SK-N-MC (cell line): Measurements from ENCODE around the gene GNPTAB.
"Not testable (repeated sequence)": the region's sequence is repeated elsewhere in the genome, so short reads cannot be mapped to it uniquely, and the experiment has no call there.

Source experiments
- DNase-seq: peaks from one replicate; pipeline ENCODE4 v3.0.0-alpha.2; 2011; ENCODE audit warnings: low read depth, low spot score
- H3K27ac ChIP-seq: fragments of 200-600 bp; sonication (generic); 2 replicates; pipeline ENCODE4 v1.5.1; 2016; ENCODE audit warnings: mixed run types
- H3K36me3 ChIP-seq: fragments of 200-600 bp; sonication (generic); 2 replicates; pipeline ENCODE4 v1.6.1; 2017; ENCODE audit warnings: antibody characterized with exemption, low read length, mixed read lengths; ENCODE audit not compliant: insufficient read depth
- H3K4me3 ChIP-seq: fragments of 200-600 bp; sonication (generic); 2 replicates; pipeline ENCODE4 v1.5.1; 2016
- H3K9ac ChIP-seq: fragments of 200-600 bp; sonication (generic); 2 replicates; pipeline ENCODE4 v1.8.0; 2017; ENCODE audit warnings: mixed run types, mixed read lengths; ENCODE audit not compliant: insufficient read length
- H3K9me3 ChIP-seq: fragments of 200-600 bp; sonication (generic); 2 replicates; pipeline ENCODE4 v1.6.1; 2017; ENCODE audit warnings: low read depth, mild to moderate bottlenecking, antibody characterized with exemption, low read length, moderate library complexity, mixed read lengths
- EZH2 ChIP-seq: fragments of 200-600 bp; sonication (generic); IDR thresholded peaks from one replicate; pipeline ENCODE4 v1.6.1; 2017; ENCODE audit warnings: antibody characterized with exemption
- FOXP2 ChIP-seq: optimal IDR thresholded peaks from 2 replicates; pipeline ENCODE3; 2011; ENCODE audit warnings: mild to moderate bottlenecking, moderate library complexity; ENCODE audit not compliant: insufficient read depth; ENCODE audit errors: extremely low read length, control extremely low read depth
- POLR2AphosphoS5 ChIP-seq: IDR thresholded peaks from 2 replicates; pipeline ENCODE4 v1.6.1; 2012; ENCODE audit warnings: mild to moderate bottlenecking, low read depth, low read length, borderline replicate concordance

Gene GNPTAB

DNA sequence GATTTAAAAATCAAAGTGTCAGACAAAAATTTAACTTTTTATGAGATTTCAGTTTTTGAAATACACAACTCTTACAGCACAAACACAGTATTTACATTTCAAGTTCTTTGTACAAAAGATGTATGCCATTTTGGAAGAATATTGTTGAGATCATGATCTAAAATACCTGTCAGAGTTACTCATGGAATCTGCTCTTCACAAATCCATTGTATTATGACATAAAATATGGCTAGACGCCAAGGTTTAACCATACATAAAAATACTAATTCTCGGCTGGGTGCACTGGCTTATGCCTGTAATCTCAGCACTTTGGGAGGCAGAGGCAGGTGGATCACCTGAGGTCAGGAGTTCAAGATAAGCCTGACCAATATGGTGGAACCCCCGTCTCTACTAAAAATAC, 85.3 kb downstream of the GNPTAB start:
- no peak overlapping the region for H3K4me3 ChIP-seq
- H3K9ac ChIP-seq, result no peak overlapping the region
- no peak for TF ChIP-seq EZH2
- no peak for TF ChIP-seq POLR2AphosphoS5
- TF ChIP-seq FOXP2, result no peak
- DNase-seq, result no peak
- H3K27ac ChIP-seq, result no peak overlapping the region
- peaks cover 31% of the 10 kb centered on the region; the same call in 1 of the 2 replicates for H3K36me3 ChIP-seq
- H3K9me3 ChIP-seq, result no peaks in the 10 kb centered on the region

DNA sequence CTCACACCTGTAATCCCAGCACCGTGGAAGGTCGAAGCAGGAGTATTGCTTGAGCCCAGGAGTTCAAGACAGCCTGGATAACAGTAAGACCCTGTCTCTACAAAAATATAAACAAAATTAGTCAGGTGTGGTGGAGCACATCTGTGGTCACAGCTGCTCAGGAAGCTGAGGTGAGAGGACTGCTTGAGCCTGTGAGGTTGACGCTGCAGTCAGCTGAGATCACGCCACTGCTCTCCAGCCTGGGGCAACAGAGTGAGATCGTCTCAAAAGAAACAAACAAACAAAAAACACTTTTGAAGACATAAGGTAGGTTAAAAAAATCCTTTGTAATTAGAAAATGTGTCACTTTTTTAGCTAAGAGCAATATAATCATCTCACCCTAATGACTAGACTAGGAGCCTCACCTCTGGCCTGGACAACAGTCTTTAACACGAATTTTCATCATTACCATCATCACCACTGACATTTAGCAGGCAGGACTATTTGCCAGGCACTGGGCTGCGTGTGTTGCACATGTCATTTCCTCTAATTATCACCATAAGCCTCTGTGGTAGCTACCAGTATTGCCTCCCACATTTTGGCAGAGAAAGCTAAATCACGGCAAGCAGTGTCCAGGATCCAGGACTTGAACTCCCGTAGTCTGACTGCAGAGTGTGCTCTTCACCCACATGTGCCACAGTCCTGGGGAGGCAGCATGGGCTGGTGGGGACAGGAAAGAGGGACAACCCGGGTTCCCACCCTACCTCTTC, 86.9 kb downstream of the GNPTAB start:
- Histone ChIP-seq H3K9ac (no peak overlapping the region), H3K9me3 (no peaks in the 10 kb centered on the region), H3K27ac (no peak overlapping the region), H3K36me3 (peaks cover 31% of the 10 kb centered on the region; the same call in 1 of the 2 replicates), H3K4me3 (no peak overlapping the region)
- TF ChIP-seq EZH2 (no peak), FOXP2 (no peak), POLR2AphosphoS5 (no peak)
- DNase-seq, result no peak

DNA sequence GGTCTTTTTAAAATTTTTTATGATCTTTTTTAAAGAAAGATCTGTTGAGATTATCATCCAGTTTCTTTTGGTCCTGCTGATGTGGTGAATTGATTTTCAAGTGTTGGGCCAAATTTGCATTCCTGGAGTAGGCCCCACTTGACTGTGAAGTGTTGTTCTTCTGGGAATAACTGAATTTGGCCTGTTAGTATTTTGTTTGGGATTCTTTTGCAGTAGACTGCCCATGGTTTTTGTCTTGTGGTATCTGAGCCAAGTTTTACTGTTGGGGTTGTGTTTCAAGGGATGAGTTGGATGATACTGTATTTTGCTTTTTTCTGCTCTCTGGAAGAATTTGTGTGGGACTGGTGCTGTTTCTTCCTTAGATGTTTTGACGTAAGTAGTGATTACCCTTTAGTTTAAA, 87.5 kb downstream of the GNPTAB start:
- H3K9ac ChIP-seq, result no peak overlapping the region
- TF ChIP-seq FOXP2 (no peak), POLR2AphosphoS5 (no peak), EZH2 (no peak)
- peaks cover 27% of the 10 kb centered on the region; the same call in 1 of the 2 replicates for H3K36me3 ChIP-seq
- H3K9me3 ChIP-seq, result no peaks in the 10 kb centered on the region
- no peak for DNase-seq
- no peak overlapping the region for H3K27ac ChIP-seq
- no peak overlapping the region for H3K4me3 ChIP-seq

DNA sequence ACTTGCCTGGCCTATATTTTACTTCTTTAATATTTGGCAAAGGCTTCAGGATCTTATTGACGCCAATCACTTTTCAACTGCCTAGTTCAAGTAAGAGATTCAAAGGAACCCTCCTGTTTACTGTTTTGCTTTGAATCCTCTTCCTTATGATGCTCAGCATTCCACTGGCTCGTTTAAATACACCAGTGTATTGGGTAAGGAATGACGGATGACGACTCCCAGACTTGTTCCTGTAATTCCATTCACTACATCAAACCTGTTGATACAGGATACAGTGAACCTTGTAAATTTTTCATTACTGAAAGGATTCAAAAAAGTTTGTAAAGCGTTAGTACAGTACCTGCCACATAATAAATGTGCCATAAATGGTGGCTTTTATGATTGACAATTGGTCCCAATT, 89.8 kb downstream of the GNPTAB start:
- Histone ChIP-seq H3K9me3 (no peaks in the 10 kb centered on the region), H3K27ac (no peak overlapping the region), H3K36me3 (peaks cover 16% of the 10 kb centered on the region), H3K4me3 (no peak overlapping the region), H3K9ac (no peak overlapping the region)
- DNase-seq, result no peak
- TF ChIP-seq POLR2AphosphoS5 (no peak), FOXP2 (no peak), EZH2 (no peak)

DNA sequence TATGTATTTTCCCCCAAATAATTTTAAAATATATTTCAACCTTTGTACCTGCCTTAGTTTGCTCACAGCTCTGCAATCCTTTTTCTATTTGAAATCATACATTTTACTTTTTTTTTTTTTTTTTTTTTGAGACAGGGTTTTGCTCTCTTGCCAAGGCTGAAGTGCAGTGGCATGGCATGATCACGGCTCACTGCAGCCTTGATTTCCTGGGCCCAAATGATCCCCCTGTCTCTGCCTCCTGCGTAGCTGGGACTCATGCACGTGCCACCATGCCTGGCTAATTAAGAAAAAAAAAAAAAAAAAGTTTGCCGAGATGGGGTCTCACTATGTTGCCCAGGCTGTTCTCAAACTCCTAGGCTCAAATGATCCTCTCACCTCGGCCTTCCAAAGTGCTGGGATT, 90.2 kb downstream of the GNPTAB start:
- TF ChIP-seq FOXP2 (no peak), POLR2AphosphoS5 (no peak), EZH2 (no peak)
- H3K9me3 ChIP-seq, result no peaks in the 10 kb centered on the region

DNA sequence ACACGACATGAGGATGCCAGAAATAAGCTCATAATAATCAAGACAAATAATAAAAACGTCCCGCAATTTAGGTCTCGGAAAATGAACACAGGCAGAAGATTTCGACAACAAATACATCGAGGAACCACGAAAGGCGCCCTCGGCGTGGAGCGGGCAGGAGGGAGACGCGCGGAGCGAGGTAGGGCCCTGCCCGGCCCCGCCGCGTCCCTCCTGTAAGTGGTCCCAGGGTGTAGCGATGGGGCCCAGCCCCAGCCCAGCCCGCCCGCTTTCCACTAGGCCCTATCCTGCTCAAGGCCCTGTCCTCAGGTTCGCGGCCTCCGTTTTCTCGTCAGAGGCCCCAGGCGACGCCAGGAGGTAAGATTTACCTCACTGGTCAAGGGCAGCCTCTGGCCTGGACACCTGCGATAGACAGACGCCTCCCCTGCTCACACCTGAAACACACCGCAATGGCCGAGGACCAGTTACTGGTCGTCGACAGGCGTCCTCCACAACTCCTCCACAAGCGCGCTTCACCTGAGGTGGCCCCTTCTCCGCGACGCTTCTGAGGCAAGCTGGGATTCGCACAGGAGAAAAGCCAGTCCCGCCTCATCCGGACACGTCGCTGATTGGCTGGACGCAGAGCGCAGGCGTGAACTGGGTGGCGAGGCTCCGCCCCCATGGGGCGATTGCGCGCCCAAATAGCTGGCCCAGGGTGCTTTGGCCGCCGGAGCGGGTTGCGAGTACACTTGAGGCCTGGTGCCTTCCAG, 91.7 kb downstream of the GNPTAB start, which contains the start of gene SYCP3:
Gene SYCP3 (minus strand): TSS at position 543 of the 746 bp plus-strand sequence. CDS start 1,527 bp downstream, outside the sequence.
- TF ChIP-seq EZH2 (no peak), FOXP2 (no peak), POLR2AphosphoS5 (no peak)

More for the DNA sequence above, 90.2 kb downstream of the GNPTAB start:
- no peak overlapping the region for H3K9ac ChIP-seq
- H3K4me3 ChIP-seq, result no peak overlapping the region
- DNase-seq, result no peak
- peaks cover 15% of the 10 kb centered on the region for H3K36me3 ChIP-seq
- no peak overlapping the region for H3K27ac ChIP-seq

DNA sequence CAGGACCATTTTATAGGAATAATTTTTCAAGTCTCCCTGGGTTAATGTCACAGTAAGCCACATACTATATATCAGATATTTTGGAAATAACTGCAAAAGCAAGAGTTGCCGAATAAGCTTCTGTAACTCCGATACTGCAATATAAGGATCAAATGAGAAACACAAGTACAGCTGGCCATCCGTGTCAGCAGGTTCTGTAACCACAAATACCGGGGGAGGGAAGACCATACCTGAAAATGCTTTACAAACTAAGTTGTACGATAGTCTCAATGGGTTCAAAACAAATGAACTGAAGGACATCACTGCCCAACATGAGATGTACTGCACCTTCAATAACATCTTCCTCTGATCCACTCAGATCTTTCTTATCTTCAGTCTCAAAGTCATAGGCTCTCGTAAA, 93.3 kb downstream of the GNPTAB start:
- H3K9ac ChIP-seq, result no peak overlapping the region
- no peak overlapping the region for H3K4me3 ChIP-seq
- H3K27ac ChIP-seq, result no peak overlapping the region
- H3K9me3 ChIP-seq, result no peaks in the 10 kb centered on the region
- DNase-seq, result no peak
- peaks cover 4% of the 10 kb centered on the region for H3K36me3 ChIP-seq
- TF ChIP-seq POLR2AphosphoS5 (no peak), EZH2 (no peak), FOXP2 (no peak)

More for the DNA sequence above, 91.7 kb downstream of the GNPTAB start, which contains the start of gene SYCP3:
- peaks cover 7% of the 10 kb centered on the region for H3K36me3 ChIP-seq
- H3K9me3 ChIP-seq, result no peaks in the 10 kb centered on the region
- H3K27ac ChIP-seq, result no peak within 1 kb of the TSS
- no peak within 1 kb of the TSS for H3K4me3 ChIP-seq
- H3K9ac ChIP-seq, result no peak within 1 kb of the TSS
- no peak for DNase-seq

DNA sequence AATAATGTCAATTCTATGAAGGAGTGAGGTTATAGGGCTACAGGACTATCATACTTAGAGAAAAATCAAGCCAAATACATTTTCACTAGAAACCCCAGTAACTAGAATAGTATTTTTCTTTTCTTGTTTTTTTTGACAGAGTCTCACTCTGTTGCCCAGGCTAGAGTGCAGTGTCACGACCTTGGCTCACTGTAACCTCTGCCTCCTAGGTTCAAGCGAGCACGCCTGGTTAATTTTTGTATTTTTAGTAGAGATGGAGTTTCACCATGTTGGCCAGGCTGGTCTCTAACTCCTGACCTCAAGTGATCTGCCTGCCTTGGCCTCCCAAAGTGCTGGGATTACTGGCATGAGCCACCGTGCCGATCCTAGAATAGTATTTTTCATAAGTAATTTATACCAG, 96.3 kb downstream of the GNPTAB start:
- H3K27ac ChIP-seq, DNase-seq, H3K9ac ChIP-seq, H3K4me3 ChIP-seq, H3K9me3 ChIP-seq: not testable (repeated sequence)
- H3K36me3 ChIP-seq, result peaks cover 11% of the 10 kb centered on the region
